ENCODE measurements around the gene ADPRHL1.

GRCh38 chr13:113499936-113500335, 46.6 kb upstream of the ADPRHL1 start:
- TF ChIP-seq, protein P1, sequence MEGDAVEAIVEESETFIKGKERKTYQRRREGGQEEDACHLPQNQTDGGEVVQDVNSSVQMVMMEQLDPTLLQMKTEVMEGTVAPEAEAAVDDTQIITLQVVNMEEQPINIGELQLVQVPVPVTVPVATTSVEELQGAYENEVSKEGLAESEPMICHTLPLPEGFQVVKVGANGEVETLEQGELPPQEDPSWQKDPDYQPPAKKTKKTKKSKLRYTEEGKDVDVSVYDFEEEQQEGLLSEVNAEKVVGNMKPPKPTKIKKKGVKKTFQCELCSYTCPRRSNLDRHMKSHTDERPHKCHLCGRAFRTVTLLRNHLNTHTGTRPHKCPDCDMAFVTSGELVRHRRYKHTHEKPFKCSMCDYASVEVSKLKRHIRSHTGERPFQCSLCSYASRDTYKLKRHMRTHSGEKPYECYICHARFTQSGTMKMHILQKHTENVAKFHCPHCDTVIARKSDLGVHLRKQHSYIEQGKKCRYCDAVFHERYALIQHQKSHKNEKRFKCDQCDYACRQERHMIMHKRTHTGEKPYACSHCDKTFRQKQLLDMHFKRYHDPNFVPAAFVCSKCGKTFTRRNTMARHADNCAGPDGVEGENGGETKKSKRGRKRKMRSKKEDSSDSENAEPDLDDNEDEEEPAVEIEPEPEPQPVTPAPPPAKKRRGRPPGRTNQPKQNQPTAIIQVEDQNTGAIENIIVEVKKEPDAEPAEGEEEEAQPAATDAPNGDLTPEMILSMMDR (IDR thresholded peaks at IDR 0.05) = no peak
- TF ChIP-seq EP300 (IDR thresholded peaks at IDR 0.05) (no peak), POLR2A (IDR thresholded peaks at IDR 0.05) (no peak), POLR2AphosphoS5 (IDR thresholded peaks at IDR 0.05) (no peak)
